Esophagus muscularis mucosa (tissue), 4 donors: Measurements from ENCODE around the gene NUP214. TPM values are rescaled to one million over a fixed set of nuclear protein-coding genes. Genes with fewer than 3 reads are reported as not detected.

Experiments
- DNase-seq: peaks from one replicate; pipeline ENCODE4 v3.0.0-alpha.2; 2017; ENCODE audit errors: extremely low spot score
- H3K27ac ChIP-seq, 4 donors: fragments of 200-600 bp; sonication (generic); replicated peaks in 1 of 4; 1 replicate in 3 of 4; 2 replicates in 1 of 4; pipeline ENCODE4 v1.5.1; 2016 to 2019; ENCODE audit warnings: mild to moderate bottlenecking in 1 of 4
- H3K27me3 ChIP-seq, 4 donors: fragments of 200-600 bp; sonication (generic); one replicate each; pipeline versions ENCODE4 v1.5.1 to v1.6.0; 2016 to 2019
- H3K36me3 ChIP-seq, 4 donors: fragments of 200-600 bp; sonication (generic); one replicate each; pipeline ENCODE4 v1.5.1; 2016 to 2019
- H3K4me1 ChIP-seq, 4 donors: fragments of 200-600 bp; sonication (generic); one replicate each; pipeline ENCODE4 v1.5.1; 2016 to 2019
- H3K4me3 ChIP-seq, 4 donors: fragments of 200-600 bp; sonication (generic); 1 replicate in 2 of 4; 2 replicates in 2 of 4; pipeline ENCODE4 v1.5.1; 2016 to 2019; ENCODE audit warnings: mild to moderate bottlenecking in 4 of 4, moderate library complexity in 1 of 4
- H3K9me3 ChIP-seq, 4 donors: fragments of 200-600 bp; sonication (generic); 1 replicate in 3 of 4; 2 replicates in 1 of 4; pipeline ENCODE4 v1.5.1; 2016 to 2019
- CTCF ChIP-seq, 3 experiments: fragments of 200-600 bp in 2 of 3; fragments of 450-650 bp in 1 of 3; sonication (generic) in 2 of 3; IDR thresholded peaks; one replicate each; pipeline ENCODE4 v1.5.1; 2017 to 2019; ENCODE audit warnings: antibody characterized with exemption in 3 of 3, mild to moderate bottlenecking in 2 of 3, moderate library complexity in 1 of 3
- EP300 ChIP-seq: sonication (generic); formaldehyde crosslinking; IDR thresholded peaks from one replicate; pipeline ENCODE4 v1.6.1; 2017; ENCODE audit warnings: antibody characterized with exemption
- POLR2A ChIP-seq: fragments of 450-650 bp; IDR thresholded peaks from one replicate; pipeline ENCODE4 v1.6.1; 2017; ENCODE audit warnings: antibody characterized with exemption, moderate library complexity, mild to moderate bottlenecking, low read depth
- POLR2AphosphoS5 ChIP-seq, 2 donors: sonication (generic); formaldehyde crosslinking; IDR thresholded peaks; one replicate each; pipeline ENCODE4 v1.6.1; 2017; ENCODE audit warnings: antibody characterized with exemption in 2 of 2
- WGBS: methylation state at CpG from one replicate; pipeline ENCODE4 v1.1.5; 2018; 5-methylcytosine and 5-hydroxymethylcytosine counted together
- intact Hi-C: fragments of 100-400 bp; cut with DNase I; formaldehyde crosslinking; loops from one replicate; pipeline ENCODE4 v1.15.1; 2023
- total RNA-seq, 4 donors: library from RNA; depleted of rRNA; stranded (reverse); fragments of >200 nt; gene quantifications; one replicate each; pipeline versions ENCODE4 v1.1.0 to v1.2.1, GENCODE V29; 2016

NUP214 gene
- total RNA-seq, 4 donors from 2014 or later = 26.4 to 36.2 (median 28.7) TPM

- Histone ChIP-seq H3K27me3 (peaks cover 0 to 16% (median 0%) of the 10 kb centered on the region in 4 donors), H3K36me3 (no peaks in the 10 kb centered on the region), H3K4me3 (no peak overlapping the region), H3K4me1 (peaks cover 0 to 5% (median 0%) of the 10 kb centered on the region in 4 donors), H3K27ac (no peak overlapping the region), H3K9me3 (no peaks in the 10 kb centered on the region)
- 79% methylated on average over 8 of the region's 9 CpGs for WGBS
- DNase-seq = no peak
- TF ChIP-seq POLR2AphosphoS5 (IDR thresholded peaks at IDR 0.05) = no peak
- TF ChIP-seq EP300 = no peak
- TF ChIP-seq CTCF (IDR thresholded peaks at IDR 0.05) = no peak
- TF ChIP-seq POLR2A = no peak
- intact Hi-C loops = no loop called here
These were observed 43.5 kb upstream of the NUP214 start for GRCh38 chr9:131081868-131082267.

GRCh38 chr9:131082774-131083512, 42.4 kb upstream of the NUP214 start:
- no peak overlapping the region for H3K4me3 ChIP-seq
- no peaks in the 10 kb centered on the region for H3K36me3 ChIP-seq
- TF ChIP-seq EP300 = no peak
- no peak for TF ChIP-seq POLR2A
- no peak for TF ChIP-seq POLR2AphosphoS5 (IDR thresholded peaks at IDR 0.05)
- no peak for TF ChIP-seq CTCF (IDR thresholded peaks at IDR 0.05)
- WGBS = 67% methylated on average over 9 of the region's 11 CpGs
- intact Hi-C loops = no loop called here
- H3K27me3 ChIP-seq = peaks cover 0 to 26% (median 0%) of the 10 kb centered on the region in 4 donors
- peaks cover 0 to 5% (median 0%) of the 10 kb centered on the region in 4 donors for H3K4me1 ChIP-seq
- no peaks in the 10 kb centered on the region for H3K9me3 ChIP-seq
- no peak overlapping the region for H3K27ac ChIP-seq
- DNase-seq = no peak

GRCh38 chr9:131084661-131085369, 40.6 kb upstream of the NUP214 start:
- Histone ChIP-seq H3K27ac (no peak overlapping the region), H3K4me3 (no peak overlapping the region), H3K9me3 (no peaks in the 10 kb centered on the region), H3K36me3 (no peaks in the 10 kb centered on the region), H3K27me3 (peaks cover 0 to 26% (median 0%) of the 10 kb centered on the region in 4 donors), H3K4me1 (peaks cover 0 to 5% (median 0%) of the 10 kb centered on the region in 4 donors)
- intact Hi-C loops = no loop called here
- DNase-seq = no peak
- 82% methylated on average over 8 of the region's 8 CpGs for WGBS
- TF ChIP-seq EP300 = no peak
- TF ChIP-seq POLR2A = no peak
- no peak for TF ChIP-seq POLR2AphosphoS5 (IDR thresholded peaks at IDR 0.05)
- no peak for TF ChIP-seq CTCF (IDR thresholded peaks at IDR 0.05)

GRCh38 chr9:131085370-131086122, 39.8 kb upstream of the NUP214 start:
- Histone ChIP-seq H3K9me3 (no peaks in the 10 kb centered on the region), H3K27ac (no peak overlapping the region), H3K4me3 (no peak overlapping the region), H3K4me1 (peaks cover 0 to 5% (median 0%) of the 10 kb centered on the region in 4 donors), H3K36me3 (no peaks in the 10 kb centered on the region), H3K27me3 (peaks cover 0 to 26% (median 0%) of the 10 kb centered on the region in 4 donors)
- 75% methylated on average over 23 of the region's 23 CpGs for WGBS
- no peak for DNase-seq
- intact Hi-C loops = no loop called here
- TF ChIP-seq EP300 (no peak), POLR2A (no peak), POLR2AphosphoS5 (IDR thresholded peaks at IDR 0.05) (no peak), CTCF (IDR thresholded peaks at IDR 0.05) (no peak)
